Testis (tissue), 3 donors: ENCODE data around the gene RXRG. TPM values are rescaled to one million over a fixed set of nuclear protein-coding genes. Genes with fewer than 3 reads are reported as not detected.
A peak's percentile ranks its signal among the peaks of the same experiment; 100 is the strongest.

Experiments
- DNase-seq: peaks from one replicate; pipeline ENCODE4 v3.0.0-alpha.2; 2019
- H3K27ac ChIP-seq, 2 donors: fragments of 200-600 bp; sonication (generic); one replicate each; pipeline ENCODE4 v1.5.1; 2019
- H3K27me3 ChIP-seq: fragments of 200-600 bp; sonication (generic); one replicate; pipeline ENCODE4 v1.5.1; 2019
- H3K36me3 ChIP-seq: fragments of 200-600 bp; sonication (generic); one replicate; pipeline ENCODE4 v1.5.1; 2017; ENCODE audit warnings: low read depth; ENCODE audit errors: missing control alignments
- H3K4me1 ChIP-seq: fragments of 200-600 bp; sonication (generic); one replicate; pipeline ENCODE4 v1.5.1; 2019
- H3K4me3 ChIP-seq, 2 donors: fragments of 200-600 bp; sonication (generic); one replicate each; pipeline ENCODE4 v1.5.1; 2017 to 2019
- H3K9me3 ChIP-seq: fragments of 200-600 bp; sonication (generic); one replicate; pipeline ENCODE4 v1.5.1; 2017
- CTCF ChIP-seq, 3 experiments: fragments of 450-650 bp in 2 of 3; fragments of 200-600 bp in 1 of 3; sonication (generic) in 1 of 3; IDR thresholded peaks; one replicate each; pipeline ENCODE4 v1.5.1; 2016 to 2019; ENCODE audit warnings: antibody characterized with exemption in 3 of 3, mild to moderate bottlenecking in 2 of 3, moderate library complexity in 1 of 3
- POLR2A ChIP-seq: fragments of 450-650 bp; IDR thresholded peaks from one replicate; pipeline ENCODE4 v1.6.1; 2017; ENCODE audit warnings: antibody characterized with exemption, mild to moderate bottlenecking, moderate library complexity
- WGBS, 2 donors: methylation state at CpG; one replicate each; pipeline ENCODE4 v1.1.5; 2018; 5-methylcytosine and 5-hydroxymethylcytosine counted together
- intact Hi-C: fragments of 100-400 bp; cut with DNase I; formaldehyde crosslinking; loops from one replicate; pipeline ENCODE4 v1.15.1; 2023; ENCODE audit warnings: low total_unique reads
- polyA plus RNA-seq: library from polyadenylated mRNA; stranded (reverse); fragments of 350-450 nt; fragmentation: Illumina TruSeq; extraction: RNeasy Lipid Tissue Mini Kit (QIAGEN cat#74804); gene quantifications from one replicate; pipeline ENCODE4 v1.2.3, GENCODE V29; 2014; ENCODE audit warnings: low read depth, low replicate concordance; ENCODE audit not compliant: insufficient read depth
- total RNA-seq, 2 donors: library from RNA; depleted of rRNA; stranded (reverse); fragments of >200 nt; gene quantifications; one replicate each; pipeline ENCODE4 v1.2.3, GENCODE V29; 2016

RXRG gene
- total and polyA plus RNA-seq, 3 donors from 2014 or later: 0.24 to 4.0 (median 1.1) TPM

- Histone ChIP-seq H3K27me3 (no peaks in the 10 kb centered on the region), H3K36me3 (no peaks in the 10 kb centered on the region), H3K27ac (no peak overlapping the region), H3K4me1 (no peaks in the 10 kb centered on the region), H3K9me3 (no peaks in the 10 kb centered on the region), H3K4me3 (no peak overlapping the region)
- TF ChIP-seq CTCF (IDR thresholded peaks at IDR 0.05) (peak; percentile 69 to 94 (median 71)), POLR2A (no peak)
- intact Hi-C loops: no loop called here
- DNase-seq: peak; percentile 94
- WGBS, 2 donors: 40 to 48% methylated on average over 7 of the region's 7 CpGs
These were observed 77.4 kb downstream of the RXRG start for GRCh38 chr1:165367375-165367993.

DNA sequence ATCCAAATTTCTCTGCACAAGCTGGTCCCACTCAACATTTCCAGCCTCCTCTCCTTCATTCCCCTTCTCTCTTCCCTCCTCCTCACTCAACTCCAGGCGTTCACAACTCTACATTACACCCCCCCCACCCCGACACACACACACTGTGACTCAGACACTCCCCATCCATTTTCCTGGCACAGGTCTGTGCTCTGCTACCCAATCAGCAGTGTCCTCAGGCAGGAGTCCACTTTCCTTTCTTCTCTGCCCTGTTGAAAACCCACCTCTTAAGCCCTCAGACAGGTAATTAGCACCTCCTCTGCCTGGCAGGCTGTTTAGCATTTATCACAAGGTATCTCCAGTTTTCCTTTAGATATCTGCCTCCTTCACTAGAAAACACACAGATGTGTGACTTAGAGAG is 79.6 kb downstream of the RXRG start:
- 42 to 69% methylated on average over 2 of the region's 2 CpGs for WGBS, 2 donors
- intact Hi-C loops: no loop called here
- H3K27ac ChIP-seq: no peak overlapping the region
- no peaks in the 10 kb centered on the region for H3K27me3 ChIP-seq
- no peaks in the 10 kb centered on the region for H3K4me1 ChIP-seq
- no peak overlapping the region for H3K4me3 ChIP-seq
- H3K36me3 ChIP-seq: no peaks in the 10 kb centered on the region
- DNase-seq: no peak
- TF ChIP-seq CTCF (IDR thresholded peaks at IDR 0.05) (no peak), POLR2A (no peak)
- no peaks in the 10 kb centered on the region for H3K9me3 ChIP-seq

- no peak for DNase-seq
These were observed 80.3 kb downstream of the RXRG start for GRCh38 chr1:165364568-165365133.

DNA sequence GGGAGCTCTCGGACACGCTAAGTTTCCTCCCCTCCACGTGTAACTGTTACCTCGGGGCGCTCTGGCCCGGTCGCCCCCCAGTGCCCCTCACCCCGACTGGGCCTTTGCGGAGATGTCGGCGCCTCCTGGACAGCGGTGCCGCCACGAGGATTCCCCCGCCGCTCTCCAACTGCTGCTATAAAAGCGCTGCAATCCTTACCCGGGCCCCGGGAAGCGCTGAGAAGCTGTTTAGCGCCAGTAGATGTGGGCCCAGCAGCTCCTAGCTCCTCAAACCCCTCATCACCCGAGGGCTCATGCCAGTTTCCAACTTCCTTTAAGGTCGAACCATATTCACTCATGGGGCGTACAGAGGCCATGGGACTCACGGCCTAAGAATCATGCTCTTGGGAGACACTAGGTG is 88.0 kb downstream of the RXRG start:
- WGBS, 2 donors: 34 to 41% methylated on average over 3 to 25 of the region's 25 CpGs
- Histone ChIP-seq H3K4me1 (no peaks in the 10 kb centered on the region), H3K27me3 (no peaks in the 10 kb centered on the region), H3K4me3 (peak overlapping the region; percentile 37), H3K36me3 (no peaks in the 10 kb centered on the region), H3K9me3 (no peaks in the 10 kb centered on the region), H3K27ac (no peak overlapping the region)
- TF ChIP-seq CTCF (IDR thresholded peaks at IDR 0.05): no peak
- no peak for TF ChIP-seq POLR2A
- DNase-seq: no peak
- intact Hi-C loops: no loop called here

More at GRCh38 chr1:165364568-165365133, 80.3 kb downstream of the RXRG start:
- Histone ChIP-seq H3K4me3 (no peak overlapping the region), H3K27me3 (no peaks in the 10 kb centered on the region), H3K9me3 (no peaks in the 10 kb centered on the region), H3K4me1 (no peaks in the 10 kb centered on the region), H3K27ac (no peak overlapping the region), H3K36me3 (no peaks in the 10 kb centered on the region)
- intact Hi-C loops: no loop called here
- TF ChIP-seq POLR2A (no peak), CTCF (IDR thresholded peaks at IDR 0.05) (no peak)
- WGBS, 2 donors: 47 to 51% methylated on average over 6 of the region's 6 CpGs
